HL-60 (cell line): ENCODE data around the gene IL22RA2.

Experiments used
- DNase-seq, 2 experiments: peaks; one replicate each; pipeline ENCODE4 v3.0.0-alpha.2; 2010 to 2020; ENCODE audit warnings: low read depth in 1 of 2, low spot score in 1 of 2
- H3K27ac ChIP-seq: fragments of 250-450 bp; sonication (Bioruptor Pico); replicated peaks from 2 replicates; pipeline ENCODE4 v1.5.1; 2020; ENCODE audit warnings: mild to moderate bottlenecking, moderate library complexity
- H3K27me3 ChIP-seq: fragments of 250-450 bp; sonication (Bioruptor Pico); 2 replicates; pipeline ENCODE4 v1.5.1; 2021; ENCODE audit warnings: mild to moderate bottlenecking, moderate library complexity; ENCODE audit not compliant: insufficient read depth, poor library complexity, severe bottlenecking
- H3K4me3 ChIP-seq: replicated peaks from 2 replicates; pipeline ENCODE4 v1.5.1; 2011; ENCODE audit warnings: mild to moderate bottlenecking, control low read depth, low read length; ENCODE audit not compliant: insufficient read depth
- GABPA ChIP-seq: IDR thresholded peaks from 2 replicates; pipeline ENCODE4 v1.6.1; 2012; ENCODE audit warnings: low read depth
- POLR2AphosphoS5 ChIP-seq: IDR thresholded peaks from 2 replicates; pipeline ENCODE4 v1.6.1; 2012; ENCODE audit warnings: low read depth
- REST ChIP-seq: IDR thresholded peaks from 2 replicates; pipeline ENCODE4 v1.6.1; 2012; ENCODE audit warnings: low read depth; ENCODE audit not compliant: insufficient replicate concordance
- SPI1 ChIP-seq: IDR thresholded peaks from 2 replicates; pipeline ENCODE4 v1.6.1; 2012; ENCODE audit warnings: low read depth, mild to moderate bottlenecking, borderline replicate concordance
- TF ChIP-seq, protein P1 (sequence below): IDR thresholded peaks from one replicate; pipeline ENCODE4 v1.5.1; 2011; ENCODE audit warnings: low read length, control low read depth, inconsistent platforms; ENCODE audit not compliant: insufficient read depth

The IL22RA2 gene

DNA sequence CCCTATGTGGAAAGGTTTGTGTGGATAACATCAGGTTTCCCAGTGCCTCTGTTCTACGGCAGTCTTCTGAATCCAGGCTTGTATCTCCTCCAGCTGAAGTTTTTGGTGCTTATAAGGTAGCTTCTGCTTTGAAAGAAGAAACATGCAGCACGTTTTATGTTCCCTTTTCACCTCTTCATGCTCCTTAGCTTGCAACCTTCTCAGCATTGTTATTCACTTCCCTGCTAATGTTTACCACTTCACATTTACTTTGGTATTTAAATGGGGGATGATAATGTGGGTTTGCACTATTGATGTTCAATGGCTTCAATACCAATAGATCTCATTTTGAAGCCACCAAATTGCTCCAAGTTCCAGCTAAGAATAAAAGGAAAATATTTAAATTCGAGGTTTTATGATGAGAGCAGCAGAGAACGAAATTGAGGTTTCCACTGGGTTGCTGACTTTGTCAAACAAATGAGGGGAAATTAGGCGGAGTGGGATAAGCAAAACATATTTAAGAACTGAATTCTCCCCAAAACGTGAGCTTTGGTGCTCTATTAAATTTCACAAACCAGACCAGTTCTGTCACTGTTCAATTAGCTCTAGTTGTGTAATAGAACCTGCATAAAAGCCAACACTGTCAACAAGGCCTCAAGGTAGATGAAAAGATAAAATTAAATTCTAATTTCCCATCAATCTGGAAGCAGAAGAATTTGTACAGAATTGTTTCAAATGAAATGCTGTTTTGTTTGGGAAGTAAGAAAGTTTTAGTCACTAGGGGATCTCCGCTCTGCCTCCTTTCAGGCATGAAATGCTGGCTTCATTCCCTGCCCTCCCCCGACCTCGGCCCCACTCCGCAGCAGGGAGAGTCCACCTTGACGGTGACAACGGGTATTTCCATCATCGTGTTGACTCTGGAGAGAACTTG lies 1.4 kb downstream of the IL22RA2 start:
- Histone ChIP-seq H3K4me3 (no peak overlapping the region), H3K27me3 (no peaks in the 10 kb centered on the region), H3K27ac (no peak overlapping the region)
- DNase-seq = no peak
- TF ChIP-seq REST = no peak
- no peak for TF ChIP-seq GABPA
- TF ChIP-seq, protein P1, sequence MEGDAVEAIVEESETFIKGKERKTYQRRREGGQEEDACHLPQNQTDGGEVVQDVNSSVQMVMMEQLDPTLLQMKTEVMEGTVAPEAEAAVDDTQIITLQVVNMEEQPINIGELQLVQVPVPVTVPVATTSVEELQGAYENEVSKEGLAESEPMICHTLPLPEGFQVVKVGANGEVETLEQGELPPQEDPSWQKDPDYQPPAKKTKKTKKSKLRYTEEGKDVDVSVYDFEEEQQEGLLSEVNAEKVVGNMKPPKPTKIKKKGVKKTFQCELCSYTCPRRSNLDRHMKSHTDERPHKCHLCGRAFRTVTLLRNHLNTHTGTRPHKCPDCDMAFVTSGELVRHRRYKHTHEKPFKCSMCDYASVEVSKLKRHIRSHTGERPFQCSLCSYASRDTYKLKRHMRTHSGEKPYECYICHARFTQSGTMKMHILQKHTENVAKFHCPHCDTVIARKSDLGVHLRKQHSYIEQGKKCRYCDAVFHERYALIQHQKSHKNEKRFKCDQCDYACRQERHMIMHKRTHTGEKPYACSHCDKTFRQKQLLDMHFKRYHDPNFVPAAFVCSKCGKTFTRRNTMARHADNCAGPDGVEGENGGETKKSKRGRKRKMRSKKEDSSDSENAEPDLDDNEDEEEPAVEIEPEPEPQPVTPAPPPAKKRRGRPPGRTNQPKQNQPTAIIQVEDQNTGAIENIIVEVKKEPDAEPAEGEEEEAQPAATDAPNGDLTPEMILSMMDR = no peak
- no peak for TF ChIP-seq SPI1
- no peak for TF ChIP-seq POLR2AphosphoS5

- H3K27me3 ChIP-seq = no peaks in the 10 kb centered on the region
- no peak for DNase-seq
- TF ChIP-seq, protein P1 = no peak
- TF ChIP-seq GABPA = no peak
- TF ChIP-seq REST = no peak
- no peak for TF ChIP-seq SPI1
- TF ChIP-seq POLR2AphosphoS5 = no peak
- H3K4me3 ChIP-seq = no peak overlapping the region
- H3K27ac ChIP-seq = no peak overlapping the region
Observed at GRCh38 chr6:137171053-137171374, 2.4 kb downstream of the IL22RA2 start.

GRCh38 chr6:137170266-137171052 lies 3.0 kb downstream of the IL22RA2 start:
- Histone ChIP-seq H3K27me3 (no peaks in the 10 kb centered on the region), H3K27ac (no peak overlapping the region), H3K4me3 (no peak overlapping the region)
- TF ChIP-seq SPI1 = no peak
- TF ChIP-seq REST = no peak
- TF ChIP-seq GABPA = no peak
- TF ChIP-seq, protein P1 = no peak
- TF ChIP-seq POLR2AphosphoS5 = no peak
- no peak for DNase-seq
